ENCODE measurements around the gene PCSK7. TPM values are rescaled to one million over a fixed set of nuclear protein-coding genes. Genes with fewer than 3 reads are reported as not detected.

PCSK7 gene
- total and polyA plus RNA-seq, 2 of the 8 experiments (the other 6 are each of a cell fraction or from before 2014, with no cell fraction given), result 23.4 to 38.5 TPM

DNA sequence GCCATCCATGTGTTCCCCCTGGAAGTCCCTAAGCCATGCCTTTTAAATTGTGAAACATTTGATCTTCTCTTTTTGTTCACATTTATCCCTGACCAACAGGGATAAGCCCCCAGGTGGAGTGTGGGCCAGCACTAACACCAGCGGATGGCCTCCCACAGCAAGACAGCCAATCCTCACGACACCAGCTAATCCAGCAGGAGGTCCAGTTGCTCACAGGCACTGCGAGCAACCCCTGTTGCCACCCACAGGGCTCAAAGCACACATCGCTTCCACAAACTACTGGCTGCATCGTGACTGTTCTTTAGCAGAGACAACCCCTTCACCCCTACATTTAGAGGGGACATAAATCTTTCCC, 2.0 kb downstream of the PCSK7 start:
- Histone ChIP-seq H4K8ac (ENCODE audit: extremely low read depth, insufficient read depth, low read length) (no peak overlapping the region), H3K4me1 (replicated peaks in 1 of 4; ENCODE audit: control insufficient read depth in 3 of 4, insufficient read depth in 4 of 4, low read length in 3 of 4) (peaks cover 0 to 8% (median 2%) of the 10 kb centered on the region in 4 experiments; a peak in 3 of 7 replicates), H3K9ac (replicated peaks in 1 of 4; ENCODE audit: extremely low read depth in 1 of 4, low read depth in 3 of 4, low read length in 3 of 4) (no peak overlapping the region), H3K4ac (replicated peaks; ENCODE audit: insufficient read length, low read depth, low read length) (no peak overlapping the region), H3K56ac (replicated peaks; ENCODE audit: insufficient read length, low read depth, low read length) (no peak overlapping the region), H2AK5ac (ENCODE audit: low read depth, low read length) (no peak overlapping the region), H3K36me3 (ENCODE audit: control insufficient read depth in 2 of 4, insufficient read depth in 4 of 4, low read length in 3 of 4) (peaks cover 4 to 15% (median 10%) of the 10 kb centered on the region in 4 experiments; a peak in 7 of 8 replicates), H3K14ac (ENCODE audit: insufficient read length) (no peak overlapping the region), H3K79me2 (ENCODE audit: control insufficient read depth in 1 of 2, insufficient read depth in 2 of 2, low read length in 2 of 2) (peaks cover 0 to 38% of the 10 kb centered on the region in 2 experiments; a peak in 2 of 4 replicates), H4K5ac (ENCODE audit: insufficient read length, low read depth, low read length) (no peak overlapping the region), H3K27ac (ENCODE audit: low read depth, low read length) (no peak overlapping the region), H2BK12ac (ENCODE audit: low read depth, low read length) (no peak overlapping the region), H3K4me3 (ENCODE audit: extremely low read depth in 1 of 4, insufficient read depth in 2 of 4, low read depth in 3 of 4, low read length in 4 of 4) (no peak overlapping the region), H2BK20ac (ENCODE audit: low read length) (no peak overlapping the region), H3K23me2 (ENCODE audit: low read depth, low read length) (peaks cover 7% of the 10 kb centered on the region), H4K91ac (replicated peaks; ENCODE audit: insufficient read length, low read length) (no peak overlapping the region), H3K27me3 (replicated peaks in 1 of 4; ENCODE audit: control insufficient read depth in 3 of 4, extremely low read depth in 1 of 4, insufficient read depth in 3 of 4, low read length in 3 of 4) (no peaks in the 10 kb centered on the region), H3K23ac (ENCODE audit: insufficient read length) (no peak overlapping the region), H4K20me1 (replicated peaks in 1 of 2; ENCODE audit: control insufficient read depth in 1 of 2, insufficient read depth in 2 of 2, low read length in 2 of 2) (peaks cover 1 to 2% of the 10 kb centered on the region in 2 experiments), H3K9me3 (ENCODE audit: insufficient read depth in 2 of 2, low read depth in 1 of 2, low read length in 1 of 2) (no peaks in the 10 kb centered on the region), H2BK5ac (ENCODE audit: low read depth, low read length) (no peak overlapping the region), H3K18ac (ENCODE audit: extremely low read depth, low read length) (no peak overlapping the region), H2BK120ac (replicated peaks; ENCODE audit: low read depth, low read length) (no peak overlapping the region), H2BK15ac (ENCODE audit: low read length) (no peak overlapping the region), H3K4me2 (ENCODE audit: insufficient read depth in 1 of 2, low read depth in 2 of 2, low read length in 2 of 2) (no peak overlapping the region; a peak in 1 of 4 replicates), H2AFZ (ENCODE audit: low read length) (no peak overlapping the region), H3K79me1 (ENCODE audit: low read depth, low read length) (peaks cover 7% of the 10 kb centered on the region; the same call in 1 of the 2 replicates)
- 93% methylated on average over 5 of the region's 5 CpGs; no CpG with 5 or more reads in 1 of the 2 experiments for WGBS, 2 experiments (ENCODE audit: extremely low coverage in 1 of 2, insufficient coverage in 1 of 2, insufficient read length in 1 of 2, insufficient replicate concordance in 2 of 2, low coverage in 1 of 2, low lambda C conversion rate in 2 of 2, missing lambda C conversion rate in 1 of 2)
- no peak for FAIRE-seq
- ChIA-PET POLR2A (ENCODE audit: partially characterized antibody) (interaction anchor here (0.8 to 6.0 kb wide), 2 partner anchors 26 to 50 kb away, joined by 3 to 53 read pairs; partner anchors contain the start of gene SIDT2), CTCF (ENCODE audit: partially characterized antibody) (interaction anchor here (2.0 to 25.0 kb wide), 5 partner anchors 9 to 125 kb away, joined by 7 to 449 read pairs (median 55); partner anchors contain the start of genes SIDT2 and TAGLN)
- TF ChIP-seq TAF7 (optimal IDR thresholded peaks at IDR 0.05; ENCODE audit: borderline replicate concordance, low read depth, low read length), result no peak
- no peak for TF ChIP-seq HDAC6 (IDR thresholded peaks at IDR 0.05; ENCODE audit: low read depth, low read length)
- DNase-seq (ENCODE audit: low read depth in 1 of 2, low spot score in 2 of 2), result no peak

Measured in H1 (cell line).